Osteocyte (in vitro differentiated cells): ENCODE data around the gene ARL15. TPM values are rescaled to one million over a fixed set of nuclear protein-coding genes. Genes with fewer than 3 reads are reported as not detected.

Source experiments
- DNase-seq: peaks from one replicate; pipeline ENCODE4 v3.0.0; 2021; ENCODE audit warnings: mixed read lengths; ENCODE audit not compliant: unreplicated experiment; ENCODE audit errors: extremely low spot score
- H3K27ac Mint-ChIP-seq: one replicate; pipeline ENCODE4 v1.8.0; 2021; ENCODE audit warnings: mild to moderate bottlenecking, mixed read lengths; ENCODE audit not compliant: unreplicated experiment
- H3K27me3 Mint-ChIP-seq: one replicate; pipeline ENCODE4 v1.8.0; 2021; ENCODE audit warnings: mixed read lengths; ENCODE audit not compliant: unreplicated experiment
- H3K36me3 Mint-ChIP-seq: one replicate; pipeline ENCODE4 v1.8.0; 2021; ENCODE audit warnings: mixed read lengths; ENCODE audit not compliant: unreplicated experiment
- H3K4me1 Mint-ChIP-seq: one replicate; pipeline ENCODE4 v1.8.0; 2021; ENCODE audit warnings: mixed read lengths; ENCODE audit not compliant: unreplicated experiment
- H3K4me3 Mint-ChIP-seq: one replicate; pipeline ENCODE4 v1.8.0; 2021; ENCODE audit warnings: mild to moderate bottlenecking, moderate library complexity, mixed read lengths; ENCODE audit not compliant: unreplicated experiment
- H3K9me3 Mint-ChIP-seq: one replicate; pipeline ENCODE4 v1.8.0; 2021; ENCODE audit warnings: mixed read lengths; ENCODE audit not compliant: unreplicated experiment
- CTCF ChIP-seq: fragments of 200-600 bp; sonication (generic); IDR thresholded peaks from 2 replicates; pipeline ENCODE4 v1.5.0; 2021; ENCODE audit warnings: antibody characterized with exemption, mild to moderate bottlenecking, moderate library complexity
- total RNA-seq: library from RNA; stranded (reverse); gene quantifications from 2 replicates; pipeline ENCODE4 v1.2.1, GENCODE V29; 2021

ARL15 gene
- total RNA-seq, 1 donor from 2014 or later, result 16.6 TPM

GRCh38 chr5:53884844-53885243 lies 425.5 kb downstream of the ARL15 start:
- no peaks in the 10 kb centered on the region for H3K27me3 Mint-ChIP-seq
- H3K4me1 Mint-ChIP-seq, result peaks cover 6% of the 10 kb centered on the region
- no peak for TF ChIP-seq CTCF
- peaks cover 3% of the 10 kb centered on the region for H3K36me3 Mint-ChIP-seq
- H3K9me3 Mint-ChIP-seq, result no peaks in the 10 kb centered on the region
- no peak overlapping the region for H3K27ac Mint-ChIP-seq
- no peak overlapping the region for H3K4me3 Mint-ChIP-seq
- DNase-seq, result no peak

- Mint-ChIP-seq H3K9me3 (no peaks in the 10 kb centered on the region), H3K27me3 (no peaks in the 10 kb centered on the region), H3K36me3 (peaks cover 3% of the 10 kb centered on the region), H3K4me3 (no peak overlapping the region), H3K4me1 (peaks cover 6% of the 10 kb centered on the region), H3K27ac (no peak overlapping the region)
- no peak for DNase-seq
- TF ChIP-seq CTCF, result no peak
Observed at GRCh38 chr5:53884417-53884816, 426.0 kb downstream of the ARL15 start.

GRCh38 chr5:53882676-53883031 lies 427.7 kb downstream of the ARL15 start:
- Mint-ChIP-seq H3K27me3 (no peaks in the 10 kb centered on the region), H3K9me3 (no peaks in the 10 kb centered on the region), H3K27ac (no peak overlapping the region), H3K4me1 (peaks cover 6% of the 10 kb centered on the region), H3K36me3 (peaks cover 3% of the 10 kb centered on the region), H3K4me3 (no peak overlapping the region)
- no peak for DNase-seq
- TF ChIP-seq CTCF, result no peak

GRCh38 chr5:53882006-53882675 lies 428.2 kb downstream of the ARL15 start:
- Mint-ChIP-seq H3K4me3 (no peak overlapping the region), H3K27me3 (no peaks in the 10 kb centered on the region), H3K36me3 (peaks cover 3% of the 10 kb centered on the region), H3K4me1 (peaks cover 6% of the 10 kb centered on the region), H3K27ac (no peak overlapping the region), H3K9me3 (no peaks in the 10 kb centered on the region)
- no peak for TF ChIP-seq CTCF
- no peak for DNase-seq

GRCh38 chr5:53879708-53880323 lies 430.6 kb downstream of the ARL15 start:
- no peaks in the 10 kb centered on the region for H3K27me3 Mint-ChIP-seq
- no peaks in the 10 kb centered on the region for H3K9me3 Mint-ChIP-seq
- no peak for TF ChIP-seq CTCF
- peaks cover 3% of the 10 kb centered on the region for H3K36me3 Mint-ChIP-seq
- DNase-seq, result no peak
- H3K4me3 Mint-ChIP-seq, result no peak overlapping the region
- peaks cover 4% of the 10 kb centered on the region for H3K4me1 Mint-ChIP-seq
- H3K27ac Mint-ChIP-seq, result no peak overlapping the region
